Cerebellar cortex (tissue), 1 donor: ENCODE measurements around the gene TTLL5.
"Not testable (repeated sequence)": the region's sequence is repeated elsewhere in the genome, so short reads cannot be mapped to it uniquely, and the experiment has no call there.

Source experiments
- DNase-seq: peaks from one replicate; pipeline ENCODE4 v3.0.0-alpha.2; 2015; ENCODE audit warnings: low spot score

The TTLL5 gene

DNA sequence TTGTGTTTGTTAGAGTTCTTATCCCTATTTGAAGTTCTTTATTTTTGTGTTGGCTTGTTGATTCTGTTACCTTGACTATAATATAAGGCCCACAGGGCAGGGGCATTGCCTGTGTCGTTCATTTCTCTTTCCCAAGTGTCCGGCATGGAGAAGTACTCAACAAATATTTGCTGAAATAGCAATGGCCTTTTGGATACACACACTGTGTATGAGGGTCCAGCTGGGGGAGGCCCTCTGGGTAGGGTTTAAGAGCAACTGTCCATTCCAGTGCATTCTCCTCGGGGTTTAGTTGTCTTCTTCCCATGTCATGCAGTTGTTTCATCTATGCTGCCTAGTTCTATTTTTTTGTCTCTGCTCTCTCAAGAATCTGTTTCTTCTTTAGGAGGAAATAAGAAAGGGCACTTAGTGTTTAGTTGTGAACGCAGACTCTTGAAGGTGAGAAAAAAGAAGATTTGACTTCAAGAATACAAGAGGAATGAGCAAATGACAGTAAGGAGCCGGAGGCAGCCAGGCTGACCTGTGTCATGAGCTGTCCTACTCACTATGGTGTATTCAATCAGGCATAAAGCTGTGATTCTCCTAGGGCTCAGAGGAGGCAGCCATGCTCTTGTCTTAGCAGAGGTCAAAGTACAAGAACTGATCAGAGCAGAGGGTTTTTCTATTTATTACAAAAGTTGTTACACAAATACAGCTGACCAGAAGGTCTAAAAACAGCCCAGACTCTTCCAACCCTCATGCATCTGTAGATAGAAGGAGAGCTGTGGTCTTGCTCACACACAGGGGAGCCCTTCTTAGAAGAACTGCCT lies 10.6 kb upstream of the TTLL5 start:
- no peak for DNase-seq

DNA sequence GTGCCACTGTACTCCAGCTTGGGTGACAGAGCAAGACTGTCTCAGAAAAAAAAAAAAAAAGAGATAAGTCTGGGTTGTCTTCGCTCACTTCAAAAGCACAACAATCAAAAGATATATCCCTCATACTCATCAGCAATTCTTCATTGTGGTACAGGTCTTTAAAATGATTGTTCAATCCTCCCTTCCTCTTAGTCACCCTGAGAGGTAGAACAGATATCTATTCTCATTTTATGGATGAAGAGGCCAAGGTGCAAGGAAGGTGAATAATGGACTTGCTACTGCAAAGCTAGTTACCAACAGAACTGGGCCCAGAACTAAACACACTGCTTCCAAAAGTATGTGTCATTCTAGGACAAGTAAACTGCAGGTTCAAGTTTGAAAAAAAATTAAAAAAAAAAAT lies 7.5 kb upstream of the TTLL5 start:
- no peak for DNase-seq

DNA sequence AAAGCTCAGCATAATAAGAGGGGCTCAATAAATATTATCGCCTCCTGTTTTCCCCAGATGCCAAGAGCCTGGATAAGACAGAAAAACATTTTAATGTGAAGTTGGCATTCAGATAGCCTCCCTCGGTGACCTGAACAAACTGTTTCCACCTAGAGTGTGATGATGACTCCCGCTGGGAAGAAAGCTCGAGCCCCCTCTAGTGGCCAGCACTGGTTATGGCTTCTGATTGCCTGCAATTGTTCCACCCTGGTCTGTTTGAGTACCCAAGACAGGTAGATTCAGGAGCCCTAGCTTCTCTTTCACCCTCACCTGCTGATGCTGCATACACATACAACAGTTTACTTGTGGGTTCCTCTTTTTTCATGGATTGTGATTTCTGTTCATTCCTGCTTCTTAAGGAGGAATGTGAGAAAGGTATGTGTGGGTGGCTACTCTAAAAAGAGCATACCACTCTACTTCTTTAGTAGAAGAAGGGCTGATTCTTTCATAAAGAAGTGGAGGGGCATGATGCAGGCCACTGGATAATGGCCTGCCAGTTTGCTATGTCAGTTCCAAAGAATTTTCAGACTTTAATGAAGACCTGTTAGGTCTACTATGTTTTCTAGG lies 6.8 kb upstream of the TTLL5 start:
- peak; percentile 80 for DNase-seq

DNA sequence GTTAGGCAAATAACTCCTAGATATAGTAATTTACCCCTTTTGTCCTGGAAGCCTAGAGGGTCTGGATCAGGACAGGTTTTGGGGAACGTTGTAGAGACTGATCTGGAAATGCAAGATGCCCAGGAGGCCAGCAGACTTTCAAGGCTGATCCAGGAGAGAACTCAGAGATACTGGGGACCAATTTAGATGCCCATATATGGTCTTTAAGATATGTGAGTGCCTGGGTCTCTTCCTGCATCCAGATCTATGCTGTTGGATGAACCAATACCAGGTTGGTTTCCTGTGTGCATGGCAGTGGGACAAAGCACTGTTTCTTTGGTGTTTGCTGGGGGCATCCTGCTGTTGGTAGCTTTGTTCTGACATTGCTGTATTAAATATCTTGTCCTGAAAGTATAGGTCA lies 5.8 kb upstream of the TTLL5 start:
- no peak for DNase-seq

DNA sequence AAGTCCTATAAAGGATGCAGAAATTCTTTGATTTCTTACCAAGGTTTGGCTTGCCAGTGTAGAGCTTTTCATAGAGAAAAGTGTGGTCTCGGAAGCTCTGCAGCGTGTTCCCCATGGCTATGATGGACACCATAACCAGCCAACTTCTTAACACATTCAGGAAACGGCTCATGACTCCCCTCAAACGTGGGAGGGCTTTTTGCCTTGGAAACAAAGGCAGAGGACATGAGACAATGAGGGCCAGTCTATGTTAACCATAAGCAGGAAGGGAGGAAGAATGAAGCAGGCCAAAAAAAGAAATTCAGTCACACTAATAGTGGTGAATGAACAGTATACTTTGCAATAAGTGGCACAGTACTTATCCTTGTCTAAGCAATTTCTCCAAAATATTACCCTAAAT lies 3.7 kb upstream of the TTLL5 start:
- no peak for DNase-seq

DNA sequence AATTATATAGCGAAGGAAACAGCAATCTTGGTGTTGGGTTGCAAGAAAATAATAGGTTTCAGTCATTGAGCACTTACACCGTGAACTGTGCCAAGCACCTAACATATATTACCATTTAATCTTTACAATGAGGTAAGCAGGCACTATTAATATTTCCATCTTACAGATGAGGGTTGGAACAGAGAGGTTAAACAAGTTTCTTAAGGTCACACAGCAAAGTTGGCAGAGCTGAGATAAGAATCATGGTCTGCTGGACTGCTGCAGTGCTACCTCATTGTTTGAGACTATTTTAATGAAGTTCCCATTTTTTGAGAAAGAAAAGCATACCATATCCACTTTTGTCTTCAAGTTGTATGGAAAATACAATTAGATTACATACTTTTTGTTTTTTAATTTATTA lies 2.1 kb upstream of the TTLL5 start:
- no peak for DNase-seq

DNA sequence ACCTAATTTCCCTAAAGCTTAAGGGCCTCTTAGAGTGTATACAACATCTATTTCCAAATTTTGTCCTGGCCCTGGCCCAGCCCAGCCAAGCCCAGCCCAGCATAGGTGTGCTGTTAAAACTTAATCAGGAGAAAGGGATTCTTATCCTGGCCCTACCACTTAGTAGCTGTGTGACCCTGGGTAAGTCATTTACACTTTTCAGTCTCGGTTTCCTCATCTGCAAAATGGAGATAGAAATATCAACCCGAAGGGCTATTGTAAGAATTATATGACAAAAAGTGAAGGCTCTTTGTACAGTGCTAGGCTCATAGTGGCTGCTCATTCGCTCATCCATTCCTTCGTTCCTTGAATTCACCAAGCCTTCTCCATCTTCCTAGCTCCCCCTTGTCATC lies 812 bp upstream of the TTLL5 start:
- no peak for DNase-seq

DNA sequence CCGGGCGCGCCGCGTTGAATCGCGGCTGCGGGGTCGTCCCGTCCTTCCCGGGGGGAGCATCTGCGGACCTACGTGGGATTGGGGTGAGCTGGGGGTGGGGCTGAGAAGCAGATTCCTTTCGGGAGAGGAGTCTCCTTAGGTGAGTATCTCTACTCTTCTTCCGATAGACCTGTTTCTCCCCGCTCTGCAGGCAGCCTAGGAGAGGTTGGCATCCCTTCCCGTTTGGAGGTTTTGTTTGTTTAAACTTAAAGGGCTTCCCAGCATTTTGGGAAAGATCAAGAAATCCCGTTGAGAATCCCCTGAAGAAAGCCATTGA lies 411 bp downstream of the TTLL5 start:
- no peak for DNase-seq

DNA sequence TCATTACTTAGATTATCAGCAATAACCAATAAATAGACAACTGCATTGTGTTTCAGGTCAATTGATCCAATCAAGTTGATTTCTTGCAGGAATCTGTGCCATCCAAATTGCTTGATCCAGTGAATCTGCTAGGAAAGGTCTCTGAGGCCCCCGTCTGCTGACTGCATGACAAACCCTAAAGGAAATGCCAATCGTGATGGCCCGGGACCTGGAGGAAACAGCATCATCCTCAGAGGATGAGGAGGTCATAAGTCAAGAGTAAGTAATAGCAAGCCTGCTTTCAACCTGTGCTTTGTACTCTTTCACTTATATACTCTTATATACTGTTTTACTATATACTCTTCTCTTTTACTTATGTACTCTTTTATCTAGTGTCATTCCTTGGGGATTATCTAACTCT lies 1.9 kb downstream of the TTLL5 start:
- DNase-seq: no peak

DNA sequence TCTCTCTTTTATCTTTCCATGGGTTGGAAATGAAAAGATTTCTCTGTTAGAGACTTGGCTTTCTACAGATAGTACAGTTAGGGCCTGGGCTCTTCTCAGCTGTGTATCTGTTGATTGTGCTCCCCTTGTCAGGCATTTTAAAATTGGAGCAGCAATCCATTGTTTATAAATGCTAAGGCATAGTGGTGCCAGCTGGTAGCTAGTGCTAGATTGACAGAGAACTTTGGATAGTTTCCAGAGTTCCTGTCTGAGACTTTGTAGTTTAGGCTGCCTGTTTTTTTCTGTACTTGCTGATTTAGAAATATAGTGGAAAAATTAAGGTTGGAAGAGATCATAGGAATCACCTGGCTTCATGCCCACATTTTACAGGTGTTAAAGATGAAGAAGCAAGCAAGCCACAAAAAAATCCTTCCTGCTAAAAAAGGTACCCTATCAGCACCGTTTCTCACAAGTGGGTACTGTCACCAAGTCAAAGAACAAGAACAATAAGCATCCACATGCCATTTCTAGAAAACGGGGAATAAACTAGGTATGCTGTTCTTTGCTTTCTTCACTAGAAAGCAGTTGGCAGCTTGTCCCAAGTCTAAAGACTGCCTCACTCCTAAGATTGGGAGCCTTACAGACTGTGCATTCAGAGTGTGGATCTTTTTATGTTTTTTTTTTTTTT lies 6.2 kb downstream of the TTLL5 start:
- no peak for DNase-seq

DNA sequence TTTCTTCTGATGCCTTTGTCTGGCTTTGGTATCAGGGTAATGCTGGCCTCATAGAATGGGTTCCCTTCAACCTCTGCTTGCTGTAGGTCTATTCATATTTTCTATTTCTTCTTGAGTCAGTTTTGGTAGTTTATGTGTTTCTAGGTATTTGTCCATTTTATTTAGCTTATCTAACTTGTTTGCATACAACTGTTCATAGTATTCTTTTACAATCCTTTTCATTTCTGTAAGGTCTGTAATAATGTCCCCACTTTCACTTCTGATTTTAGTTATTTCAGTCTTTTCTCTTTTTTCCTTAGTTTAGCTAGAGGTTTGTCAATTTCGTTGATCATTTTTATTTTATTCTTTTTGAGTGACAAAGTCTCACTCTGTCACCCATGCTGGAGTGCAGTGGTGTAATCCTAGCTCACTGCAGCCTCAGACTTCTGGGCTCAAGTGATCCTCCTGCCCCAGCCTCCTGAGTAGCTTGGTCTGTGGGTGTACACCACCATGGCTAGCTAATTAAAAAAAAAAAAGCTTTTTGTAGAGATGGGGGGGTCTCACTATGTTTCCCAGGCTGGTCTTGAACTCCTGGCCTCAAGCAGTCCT lies 11.7 kb downstream of the TTLL5 start:
- DNase-seq: no peak

DNA sequence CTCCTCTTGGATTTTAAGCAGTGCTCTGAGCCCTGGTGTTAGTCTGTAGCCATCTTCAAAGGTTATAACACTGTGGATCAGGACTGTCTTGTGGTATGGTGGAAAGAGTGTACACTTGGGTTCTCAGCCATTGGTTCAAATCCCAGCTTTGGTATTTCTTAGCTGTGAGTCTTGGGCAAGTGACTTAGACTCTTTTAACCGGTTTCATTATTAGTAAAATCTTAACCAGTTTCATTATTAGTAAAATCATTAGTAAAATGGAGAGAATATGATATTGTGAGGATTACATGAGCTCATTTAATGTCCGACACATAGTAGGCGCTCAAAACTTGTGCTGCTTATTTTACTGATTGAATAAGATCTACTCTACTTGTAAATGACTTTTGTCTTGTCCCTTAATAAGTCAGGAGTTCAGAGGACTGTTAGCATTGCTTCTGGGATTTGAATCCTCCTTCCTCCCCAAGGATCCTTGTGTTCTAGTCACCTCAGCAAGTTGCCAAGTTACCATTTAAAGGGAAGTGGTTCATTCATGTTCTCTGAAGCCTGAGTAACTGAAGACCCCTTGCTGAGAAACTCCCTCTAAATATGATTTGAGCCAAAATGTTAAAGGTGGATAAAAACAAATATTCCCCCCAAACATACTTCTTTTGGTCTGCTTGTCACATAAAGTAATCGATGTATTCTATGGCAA lies 12.4 kb downstream of the TTLL5 start:
- no peak for DNase-seq

DNA sequence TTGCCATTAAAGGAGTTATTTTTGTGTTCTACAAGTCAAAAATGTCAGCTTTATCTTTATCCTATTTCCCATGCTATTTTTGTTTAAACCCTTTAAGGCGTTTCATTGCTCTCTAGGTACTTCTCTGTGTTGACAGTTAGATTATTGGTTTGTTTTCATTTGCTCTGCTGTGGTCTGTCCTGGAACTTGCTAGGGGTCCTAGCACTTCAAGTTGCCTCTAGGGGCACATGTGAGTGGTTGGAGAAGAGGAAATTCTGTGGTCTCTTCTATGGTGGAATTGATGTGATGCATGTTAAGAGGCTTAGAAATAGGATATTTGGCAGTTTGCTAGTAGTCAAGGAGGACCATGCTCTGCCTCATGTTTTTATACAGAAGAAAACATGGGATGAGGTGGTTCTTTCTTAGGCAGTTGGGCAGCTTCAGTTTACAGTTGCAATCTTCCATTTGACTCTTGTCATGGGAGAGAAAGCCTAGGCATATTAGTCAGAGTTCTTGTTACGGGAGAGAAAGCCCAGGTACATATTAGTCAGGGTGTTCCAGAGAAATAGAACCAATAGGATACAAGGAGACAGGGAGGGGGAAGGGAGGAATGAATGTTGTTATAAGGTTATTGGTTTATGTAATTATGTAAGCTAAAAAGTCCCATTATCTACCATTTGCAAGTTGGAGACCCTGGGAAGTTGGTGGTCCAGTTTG lies 14.4 kb downstream of the TTLL5 start:
- no peak for DNase-seq

DNA sequence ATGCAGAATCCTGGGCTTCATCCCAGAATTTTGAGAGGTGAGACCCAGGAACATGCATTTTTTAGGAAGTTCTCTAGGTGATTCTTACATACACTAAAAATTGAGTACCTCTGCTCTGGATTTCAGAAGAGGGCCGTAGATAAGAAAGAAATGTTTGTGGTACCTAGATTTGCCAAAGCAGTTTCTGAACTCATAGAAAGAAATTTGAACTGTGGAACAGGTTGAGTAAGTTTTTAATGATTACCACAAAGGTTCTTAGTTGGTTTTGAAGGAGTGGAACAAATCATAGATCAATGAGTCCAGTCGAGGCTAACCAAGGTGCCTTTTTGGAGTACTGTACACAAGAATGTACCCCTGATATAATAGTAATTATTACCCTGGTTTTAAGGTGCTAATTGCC lies 24.9 kb downstream of the TTLL5 start:
- no peak for DNase-seq

DNA sequence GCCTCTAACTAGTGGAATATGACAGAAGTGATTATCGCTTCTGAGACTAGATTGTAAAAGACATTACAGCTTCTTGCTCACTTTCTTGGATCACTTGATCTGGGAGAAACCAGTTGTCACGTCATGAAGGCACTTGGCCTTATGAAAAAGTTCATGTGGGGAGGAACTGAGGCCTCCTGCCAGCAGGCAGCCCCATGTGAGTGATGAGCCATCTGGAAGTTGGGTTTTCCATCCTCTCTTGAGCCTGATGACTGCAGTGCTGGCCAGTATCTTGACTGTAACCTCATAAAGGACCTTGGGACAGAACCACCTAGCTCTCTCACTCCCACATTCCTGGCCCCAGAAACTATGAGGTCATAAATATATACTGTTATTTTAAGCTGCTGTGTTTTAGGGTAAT lies 28.0 kb downstream of the TTLL5 start:
- no peak for DNase-seq

DNA sequence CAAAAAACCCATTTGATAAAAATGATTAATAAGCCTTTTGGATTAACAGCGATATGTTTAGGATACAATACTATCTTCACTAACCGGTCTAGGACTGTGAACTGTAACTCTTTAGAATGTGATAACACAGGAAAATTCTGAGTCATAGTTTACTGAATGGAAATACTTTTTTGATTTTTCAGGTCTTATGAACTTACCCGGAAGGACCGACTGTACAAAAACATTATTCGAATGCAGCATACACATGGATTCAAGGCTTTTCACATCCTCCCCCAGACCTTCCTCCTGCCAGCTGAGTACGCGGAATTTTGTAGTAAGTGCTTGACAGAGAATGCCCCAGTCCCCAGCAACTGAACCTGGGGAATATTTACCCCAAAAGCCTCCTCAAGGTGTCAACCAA lies 29.0 kb downstream of the TTLL5 start:
- DNase-seq: no peak

DNA sequence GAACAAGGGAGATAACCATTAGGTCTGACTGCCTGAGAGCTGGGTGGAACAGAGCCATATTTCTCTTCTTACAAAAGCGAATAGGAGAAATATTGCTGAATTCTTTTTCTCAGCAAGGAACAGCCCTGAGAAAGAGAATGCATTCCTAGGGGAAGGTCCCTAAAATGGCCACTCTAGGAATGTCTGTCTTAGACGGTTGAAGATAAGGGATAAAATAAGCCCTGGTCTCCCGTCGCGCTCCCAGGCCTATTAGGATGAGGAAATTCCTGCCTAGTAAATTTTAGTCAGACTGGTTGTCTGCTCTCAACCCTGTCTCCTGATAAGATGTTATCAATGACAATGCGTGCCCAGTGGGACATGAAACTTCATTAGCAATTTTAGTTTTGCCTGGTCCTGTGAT lies 34.0 kb downstream of the TTLL5 start:
- not testable (repeated sequence) for DNase-seq

DNA sequence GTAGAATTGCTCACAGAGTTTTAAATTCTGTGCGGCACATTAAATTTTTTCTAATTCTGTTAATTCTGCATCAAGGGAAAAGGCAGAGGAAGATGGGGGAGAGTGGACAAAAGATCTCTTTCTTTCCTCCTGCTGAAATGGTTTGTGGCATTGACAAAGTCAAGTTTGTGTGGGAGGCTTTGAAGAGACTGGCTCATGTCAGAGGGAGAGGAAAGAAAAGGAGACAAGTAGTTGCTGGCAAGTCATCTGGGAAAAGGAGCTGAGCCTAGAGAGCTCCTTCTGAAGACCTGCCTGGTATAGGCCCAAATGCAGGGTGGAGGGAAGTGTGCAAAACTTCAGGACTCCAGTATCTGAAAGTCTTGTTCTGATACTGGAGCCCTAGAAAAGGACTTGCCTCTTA lies 36.3 kb downstream of the TTLL5 start:
- no peak for DNase-seq

DNA sequence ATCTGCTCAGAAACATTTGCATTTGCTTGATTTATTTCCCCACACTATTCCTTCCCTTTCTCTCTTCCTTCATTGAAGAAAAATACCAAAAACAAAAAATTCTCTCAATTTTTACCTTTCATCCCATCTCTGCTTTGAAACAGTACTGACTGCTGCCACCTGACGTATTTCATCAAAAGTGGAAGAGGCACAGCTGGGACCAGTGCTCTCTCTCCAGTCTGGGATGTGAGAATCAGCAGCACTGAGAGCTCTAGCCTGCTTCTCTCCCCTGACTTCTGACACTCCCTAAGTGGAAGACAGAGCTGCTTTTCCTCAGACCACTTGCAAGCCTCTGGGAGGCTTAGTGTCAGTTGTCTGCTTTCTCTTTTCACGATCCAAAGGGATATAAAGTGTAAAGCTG lies 36.9 kb downstream of the TTLL5 start:
- no peak for DNase-seq

DNA sequence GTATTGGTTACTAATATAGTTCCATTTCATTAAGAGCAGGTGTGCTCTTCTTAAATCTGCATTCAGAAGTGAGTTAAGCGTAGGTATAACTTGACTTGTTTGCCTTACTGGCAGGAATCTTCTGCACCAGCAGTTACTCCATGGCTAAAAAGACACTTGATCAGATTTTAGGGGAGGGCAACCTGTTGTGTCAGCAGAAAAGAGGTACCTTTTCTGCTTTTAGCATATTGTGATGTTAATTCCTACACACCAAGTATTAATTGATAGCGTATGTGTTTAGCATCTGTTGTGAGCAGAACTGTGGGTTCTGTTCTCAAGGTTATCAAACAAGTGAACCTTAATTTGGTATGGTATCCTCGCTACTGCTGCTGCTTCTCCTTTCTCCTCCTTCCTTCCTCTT lies 38.3 kb downstream of the TTLL5 start:
- no peak for DNase-seq

DNA sequence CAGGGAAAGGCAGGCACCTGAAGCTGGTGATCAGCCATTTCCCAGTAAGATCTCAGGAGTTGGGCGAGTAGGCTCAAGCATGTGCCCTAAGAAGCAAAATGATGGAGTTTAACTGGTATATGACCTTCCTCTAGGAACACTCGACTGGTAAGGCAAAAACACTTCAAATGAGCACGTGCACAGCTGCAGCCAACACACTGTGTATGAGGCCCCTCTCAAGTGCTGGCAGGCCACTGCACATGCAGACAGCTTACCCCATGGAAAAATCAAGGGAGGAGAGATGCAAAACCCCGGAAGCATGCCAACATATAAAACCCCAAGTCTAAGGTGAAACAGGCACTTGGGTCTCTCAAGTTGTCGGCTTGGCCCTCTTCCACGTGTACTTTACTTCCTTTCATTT lies 39.2 kb downstream of the TTLL5 start:
- no peak for DNase-seq

DNA sequence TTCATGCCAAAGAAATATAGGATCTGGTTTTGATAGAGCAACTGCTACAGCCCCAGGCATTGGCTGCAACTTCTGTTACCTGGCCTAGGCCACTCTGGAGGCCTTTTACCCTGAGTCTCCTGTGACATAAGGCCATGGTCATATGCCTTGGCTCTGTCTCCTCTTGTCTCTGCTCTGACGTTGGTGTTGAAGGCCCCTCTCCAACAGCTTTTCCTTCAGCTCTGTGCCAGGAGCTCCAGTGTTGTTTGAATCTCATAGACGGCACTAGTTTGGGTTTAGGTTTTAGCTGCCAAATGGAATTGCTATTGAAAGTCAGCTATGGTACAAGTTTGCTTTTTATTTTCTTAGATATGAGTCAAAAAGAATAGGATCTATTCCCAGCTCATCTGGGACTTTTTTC lies 41.1 kb downstream of the TTLL5 start:
- DNase-seq: no peak
